A673 (cell line): ENCODE measurements around the gene DAZAP2.

ENCODE experiments used
- CTCF ChIP-seq: fragments of 300-800, 200-600 bp; sonication (generic); conservative IDR thresholded peaks from 2 replicates; pipeline ENCODE4 v1.5.1; 2017; ENCODE audit warnings: low read depth, mild to moderate bottlenecking, antibody characterized with exemption, low read length, moderate library complexity, mixed read lengths
- EZH2 ChIP-seq: fragments of 200-600 bp; sonication (generic); IDR thresholded peaks from 2 replicates; pipeline ENCODE4 v1.6.1; 2017; ENCODE audit warnings: borderline replicate concordance, low read depth, mild to moderate bottlenecking, mixed read lengths, antibody characterized with exemption, low read length; ENCODE audit not compliant: poor library complexity, severe bottlenecking

GRCh38 chr12:51270067-51270950 lies 31.7 kb downstream of the DAZAP2 start, which contains the start of gene SMAGP:
- TF ChIP-seq CTCF (0 out of 2 replicates have a peak, but pooled peaks have one; percentile 13), EZH2 (no peak)
